Measurements from ENCODE around the gene NXPH1.

GRCh38 chr7:8481096-8481495 lies 47.7 kb downstream of the NXPH1 start:
- TF ChIP-seq USF2 (CRISPR knock-in tag; IDR thresholded peaks at IDR 0.05), result no peak
- no peak for TF ChIP-seq CTCF (IDR thresholded peaks at IDR 0.05)
- TF ChIP-seq SP1 (CRISPR knock-in tag; conservative IDR thresholded peaks at IDR 0.05), result no peak
- no peak for TF ChIP-seq NR2C2 (CRISPR knock-in tag; IDR thresholded peaks at IDR 0.05)
- TF ChIP-seq ZNF512 (CRISPR knock-in tag; IDR thresholded peaks at IDR 0.05; ENCODE audit: borderline replicate concordance), result no peak
- no peak for TF ChIP-seq E2F5 (CRISPR knock-in tag; IDR thresholded peaks at IDR 0.05)
- TF ChIP-seq ARID4B (CRISPR knock-in tag; IDR thresholded peaks at IDR 0.05; ENCODE audit: borderline replicate concordance), result no peak

All from WTC11 (cell line).